C4-2B (cell line): ENCODE measurements around the gene DUSP12.
"Not testable (repeated sequence)": the region's sequence is repeated elsewhere in the genome, so short reads cannot be mapped to it uniquely, and the experiment has no call there.

Source experiments
- H3K27ac ChIP-seq: fragments of 450-650 bp; 2 replicates; pipeline ENCODE4 v1.5.1; 2017
- CTCF ChIP-seq: fragments of 450-650 bp; conservative IDR thresholded peaks from 2 replicates; pipeline ENCODE4 v1.5.1; 2017; ENCODE audit warnings: mild to moderate bottlenecking
- ZFX ChIP-seq: fragments of 450-650 bp; IDR thresholded peaks from 2 replicates; pipeline ENCODE4 v1.6.1; 2017

Gene DUSP12

DNA sequence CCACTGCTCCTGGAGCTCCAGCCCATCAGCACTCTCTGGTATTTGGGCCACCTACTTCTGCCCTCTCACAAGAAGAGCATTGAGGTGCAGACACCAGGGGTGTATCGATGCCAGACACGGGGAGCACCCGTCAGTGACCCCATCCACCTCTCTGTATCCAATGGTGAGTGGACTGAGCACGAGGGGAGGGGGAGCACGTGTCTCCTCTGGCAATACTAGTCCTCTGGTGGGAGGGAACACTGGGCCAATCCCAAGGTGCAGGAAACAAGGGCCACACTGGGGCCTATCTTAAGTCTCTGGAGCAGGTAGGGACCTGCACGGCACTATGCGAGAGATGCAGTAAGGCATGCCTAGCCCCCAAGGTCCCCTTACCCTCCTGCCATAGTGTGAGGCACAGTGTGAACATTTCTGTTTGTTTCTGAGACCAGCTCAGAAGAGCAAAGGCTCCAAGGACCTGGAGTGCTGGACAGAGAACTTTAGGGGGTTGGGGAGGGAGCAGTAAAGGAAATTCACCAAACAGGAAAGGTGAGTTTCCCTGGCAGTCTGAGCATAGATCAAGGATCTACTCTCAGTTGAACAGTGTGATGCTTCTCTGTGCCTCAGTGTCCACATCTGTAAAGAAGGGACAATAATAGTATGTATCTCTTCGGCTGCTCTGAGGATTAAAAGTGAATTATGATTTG is 26.0 kb upstream of the DUSP12 start:
- peak overlapping the region; percentile 19 for H3K27ac ChIP-seq

GRCh38 chr1:161725258-161725907 is 24.2 kb upstream of the DUSP12 start:
- not testable (repeated sequence) for H3K27ac ChIP-seq

More for the DNA sequence above, 26.0 kb upstream of the DUSP12 start:
- TF ChIP-seq CTCF (no peak), ZFX (no peak)

DNA sequence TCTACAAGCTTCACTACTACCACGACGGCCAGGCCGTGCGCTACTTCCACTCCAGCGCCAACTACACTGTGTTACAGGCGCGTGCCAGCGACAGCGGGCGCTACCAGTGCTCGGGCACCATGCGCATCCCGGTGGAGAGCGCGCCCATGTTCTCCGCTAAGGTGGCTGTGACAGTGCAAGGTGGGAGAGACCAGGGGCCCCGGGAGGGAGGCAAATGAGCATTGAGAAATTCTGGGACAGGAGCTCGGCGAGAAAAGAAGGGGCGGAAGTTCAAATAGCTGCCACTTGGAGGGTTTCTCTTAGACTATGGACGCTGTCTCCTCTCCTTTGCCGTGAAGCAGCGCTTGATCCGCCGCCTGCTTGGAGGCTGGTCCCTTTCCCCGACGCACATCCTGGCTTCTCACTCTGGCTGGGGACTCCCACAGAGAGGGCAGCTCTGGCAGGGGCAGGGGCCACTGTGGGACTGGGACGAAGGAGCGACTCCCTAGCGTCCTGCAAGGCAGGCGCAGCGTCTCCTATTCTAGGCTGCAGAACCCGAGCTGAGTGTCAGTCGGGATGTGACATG is 23.6 kb upstream of the DUSP12 start:
- TF ChIP-seq CTCF = no peak; the same call in 1 of the 2 replicates
- TF ChIP-seq ZFX = no peak
- peak overlapping the region; percentile 70 for H3K27ac ChIP-seq

GRCh38 chr1:161726473-161727255 is 22.9 kb upstream of the DUSP12 start:
- TF ChIP-seq CTCF (no peak), ZFX (peak; percentile 47)
- peak overlapping the region; percentile 70 for H3K27ac ChIP-seq

GRCh38 chr1:161727256-161727924 is 22.2 kb upstream of the DUSP12 start:
- peak overlapping the region; percentile 70 for H3K27ac ChIP-seq
- TF ChIP-seq CTCF = no peak

GRCh38 chr1:161728376-161729226 is 21.0 kb upstream of the DUSP12 start:
- H3K27ac ChIP-seq = no peak overlapping the region

More at GRCh38 chr1:161728376-161729226, 21.0 kb upstream of the DUSP12 start:
- no peak for TF ChIP-seq CTCF
- TF ChIP-seq ZFX = no peak
